ENCODE data around the gene DUS3L.

DUS3L gene

DNA sequence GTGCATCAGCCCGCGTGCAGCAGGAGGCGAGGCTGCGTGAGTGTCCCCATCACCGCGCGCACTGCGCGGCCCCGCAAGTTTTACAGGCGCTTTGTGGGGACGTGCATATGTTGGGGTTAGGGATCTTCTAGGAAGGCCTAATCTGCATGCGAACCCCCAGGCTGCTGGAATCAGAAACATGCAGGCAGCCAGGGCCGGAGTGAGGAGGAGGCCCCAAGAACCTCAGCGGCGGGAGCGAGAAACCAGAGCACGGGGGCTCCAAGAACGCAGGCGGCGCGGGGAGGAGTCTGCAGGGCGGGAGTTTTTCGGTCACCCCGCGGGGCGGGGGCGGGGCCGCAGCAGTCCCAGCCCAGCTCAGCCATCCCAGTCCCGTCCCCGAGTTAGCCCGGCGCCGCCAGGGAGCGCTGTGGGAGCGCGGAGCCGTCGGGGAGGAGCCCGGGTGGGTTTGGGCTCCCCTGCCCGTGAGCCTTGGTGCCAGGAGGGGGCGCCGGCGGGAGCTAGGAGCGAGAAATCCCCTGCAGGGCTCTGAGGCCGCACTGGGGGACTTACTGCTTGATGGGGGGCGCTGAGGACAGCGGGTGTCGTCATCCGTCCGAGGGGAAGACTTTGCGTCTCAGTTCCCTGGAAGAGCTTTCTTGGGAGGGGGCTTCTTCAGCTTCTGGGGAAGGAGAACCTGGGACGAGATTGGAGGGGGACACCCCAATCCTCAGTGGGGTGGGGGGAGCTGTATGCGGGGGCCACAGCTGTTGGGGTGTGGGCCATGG is 13.0 kb upstream of the DUS3L start:
- TF ChIP-seq, protein P1, sequence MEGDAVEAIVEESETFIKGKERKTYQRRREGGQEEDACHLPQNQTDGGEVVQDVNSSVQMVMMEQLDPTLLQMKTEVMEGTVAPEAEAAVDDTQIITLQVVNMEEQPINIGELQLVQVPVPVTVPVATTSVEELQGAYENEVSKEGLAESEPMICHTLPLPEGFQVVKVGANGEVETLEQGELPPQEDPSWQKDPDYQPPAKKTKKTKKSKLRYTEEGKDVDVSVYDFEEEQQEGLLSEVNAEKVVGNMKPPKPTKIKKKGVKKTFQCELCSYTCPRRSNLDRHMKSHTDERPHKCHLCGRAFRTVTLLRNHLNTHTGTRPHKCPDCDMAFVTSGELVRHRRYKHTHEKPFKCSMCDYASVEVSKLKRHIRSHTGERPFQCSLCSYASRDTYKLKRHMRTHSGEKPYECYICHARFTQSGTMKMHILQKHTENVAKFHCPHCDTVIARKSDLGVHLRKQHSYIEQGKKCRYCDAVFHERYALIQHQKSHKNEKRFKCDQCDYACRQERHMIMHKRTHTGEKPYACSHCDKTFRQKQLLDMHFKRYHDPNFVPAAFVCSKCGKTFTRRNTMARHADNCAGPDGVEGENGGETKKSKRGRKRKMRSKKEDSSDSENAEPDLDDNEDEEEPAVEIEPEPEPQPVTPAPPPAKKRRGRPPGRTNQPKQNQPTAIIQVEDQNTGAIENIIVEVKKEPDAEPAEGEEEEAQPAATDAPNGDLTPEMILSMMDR (IDR thresholded peaks at IDR 0.05; ENCODE audit: borderline replicate concordance, insufficient read depth, low read depth, low read length), result peak; percentile 98
- no peak overlapping the region for H3K4me3 ChIP-seq (ENCODE audit: low read depth, low read length)

DNA sequence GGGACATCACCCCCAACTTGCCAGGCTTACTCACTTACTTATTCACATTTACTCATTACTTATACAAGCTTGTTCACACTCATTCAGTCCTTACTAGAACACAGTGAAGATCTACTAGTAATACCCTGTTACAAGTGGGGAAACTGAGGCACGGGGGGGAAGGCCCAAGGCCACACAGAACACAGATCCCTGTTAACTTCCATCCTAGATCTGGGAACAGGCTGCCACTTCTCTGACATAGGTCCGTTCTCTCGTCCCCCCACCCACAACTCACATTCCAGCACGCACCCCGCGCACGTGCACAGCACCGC is 12.4 kb upstream of the DUS3L start:
- no peak overlapping the region for H3K4me3 ChIP-seq (ENCODE audit: low read depth, low read length)
- TF ChIP-seq, protein P1 (IDR thresholded peaks at IDR 0.05; ENCODE audit: borderline replicate concordance, insufficient read depth, low read depth, low read length), result no peak

DNA sequence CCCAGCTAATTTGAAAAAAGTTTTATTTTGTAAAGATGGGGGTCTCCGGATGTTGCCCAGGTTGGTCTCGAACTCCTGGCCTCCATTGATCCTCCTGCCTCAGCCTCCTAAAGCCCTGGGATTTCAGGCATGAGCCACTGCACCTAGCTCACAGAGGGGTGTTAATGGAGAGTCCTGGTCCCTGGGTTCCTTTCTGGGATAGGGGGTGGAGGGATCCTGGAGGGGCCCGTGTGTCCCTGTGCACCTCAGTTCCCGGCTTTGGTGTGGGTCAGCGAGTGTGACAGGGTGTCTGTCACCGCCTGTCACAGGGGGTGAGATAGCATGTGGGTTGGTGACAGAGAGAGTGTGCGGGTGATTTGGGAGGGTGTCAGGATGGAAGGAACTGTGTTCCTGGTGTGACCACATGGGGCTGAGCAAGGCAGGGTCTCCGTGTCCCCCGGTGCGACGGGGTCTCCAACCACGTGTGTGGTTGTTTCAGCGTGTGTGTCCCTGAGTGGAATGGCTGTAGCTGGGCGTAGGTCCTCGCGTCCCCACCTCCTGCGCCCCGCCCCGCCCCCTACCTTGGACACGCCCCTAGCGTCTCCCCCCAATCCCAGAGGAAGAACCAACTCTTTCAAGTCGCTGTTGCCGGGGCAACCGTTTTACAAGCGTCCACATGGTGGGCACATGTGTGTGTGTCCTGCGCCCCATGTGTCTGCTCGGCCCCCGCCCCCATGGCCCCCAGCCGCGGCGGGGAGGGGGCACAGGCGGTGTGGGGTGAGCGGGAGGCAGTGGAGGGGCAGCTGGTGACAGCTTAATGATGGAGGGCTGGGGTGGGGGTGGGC is 11.0 kb upstream of the DUS3L start:
- TF ChIP-seq, protein P1 (IDR thresholded peaks at IDR 0.05; ENCODE audit: borderline replicate concordance, insufficient read depth, low read depth, low read length), result no peak
- H3K4me3 ChIP-seq (ENCODE audit: low read depth, low read length), result no peak overlapping the region

DNA sequence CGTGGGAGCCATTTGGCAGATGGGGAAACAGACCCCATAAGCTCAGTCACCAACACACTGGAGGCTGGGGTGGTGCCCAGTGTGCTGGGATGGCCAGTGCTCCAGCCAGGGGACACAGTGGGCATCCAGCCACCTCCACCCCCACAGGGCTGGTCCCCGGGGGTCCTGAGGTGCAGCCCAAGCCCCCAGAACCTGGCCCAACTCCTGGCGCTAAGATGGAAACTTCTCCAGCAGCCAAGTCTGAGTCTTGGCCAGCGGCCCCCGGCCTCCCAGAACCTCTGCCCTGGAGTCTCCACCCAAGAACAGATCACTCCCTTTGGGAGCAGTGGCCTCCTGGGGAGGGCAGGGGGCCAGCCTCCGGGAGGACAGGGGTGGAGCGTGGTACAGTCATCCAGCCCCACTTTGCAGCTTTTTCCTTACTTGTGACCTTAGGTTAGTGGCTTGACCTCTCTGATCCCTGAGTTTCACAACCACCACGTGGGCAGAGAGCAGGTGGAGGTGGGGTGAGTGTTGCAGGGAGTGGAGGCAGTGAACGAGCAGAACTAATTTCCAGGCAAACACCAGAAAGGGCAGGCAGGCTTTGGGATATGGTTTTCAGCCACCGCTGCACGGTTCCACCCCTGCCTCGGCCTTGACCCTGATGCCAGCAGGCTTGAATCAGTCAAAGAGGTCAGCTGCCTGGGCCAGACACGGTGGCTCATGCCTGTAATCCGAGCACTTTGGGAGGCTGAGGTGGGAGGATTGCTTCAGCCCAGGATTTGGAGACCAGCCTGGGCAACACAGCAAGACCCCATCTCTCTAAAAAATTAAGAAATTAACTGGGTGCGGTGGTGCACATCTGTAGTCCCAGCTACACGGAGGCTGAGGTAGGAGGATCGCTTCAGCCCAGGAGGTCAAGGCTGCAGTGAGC is 9.7 kb upstream of the DUS3L start:
- no peak overlapping the region for H3K4me3 ChIP-seq (ENCODE audit: low read depth, low read length)
- TF ChIP-seq, protein P1 (IDR thresholded peaks at IDR 0.05; ENCODE audit: borderline replicate concordance, insufficient read depth, low read depth, low read length), result no peak

DNA sequence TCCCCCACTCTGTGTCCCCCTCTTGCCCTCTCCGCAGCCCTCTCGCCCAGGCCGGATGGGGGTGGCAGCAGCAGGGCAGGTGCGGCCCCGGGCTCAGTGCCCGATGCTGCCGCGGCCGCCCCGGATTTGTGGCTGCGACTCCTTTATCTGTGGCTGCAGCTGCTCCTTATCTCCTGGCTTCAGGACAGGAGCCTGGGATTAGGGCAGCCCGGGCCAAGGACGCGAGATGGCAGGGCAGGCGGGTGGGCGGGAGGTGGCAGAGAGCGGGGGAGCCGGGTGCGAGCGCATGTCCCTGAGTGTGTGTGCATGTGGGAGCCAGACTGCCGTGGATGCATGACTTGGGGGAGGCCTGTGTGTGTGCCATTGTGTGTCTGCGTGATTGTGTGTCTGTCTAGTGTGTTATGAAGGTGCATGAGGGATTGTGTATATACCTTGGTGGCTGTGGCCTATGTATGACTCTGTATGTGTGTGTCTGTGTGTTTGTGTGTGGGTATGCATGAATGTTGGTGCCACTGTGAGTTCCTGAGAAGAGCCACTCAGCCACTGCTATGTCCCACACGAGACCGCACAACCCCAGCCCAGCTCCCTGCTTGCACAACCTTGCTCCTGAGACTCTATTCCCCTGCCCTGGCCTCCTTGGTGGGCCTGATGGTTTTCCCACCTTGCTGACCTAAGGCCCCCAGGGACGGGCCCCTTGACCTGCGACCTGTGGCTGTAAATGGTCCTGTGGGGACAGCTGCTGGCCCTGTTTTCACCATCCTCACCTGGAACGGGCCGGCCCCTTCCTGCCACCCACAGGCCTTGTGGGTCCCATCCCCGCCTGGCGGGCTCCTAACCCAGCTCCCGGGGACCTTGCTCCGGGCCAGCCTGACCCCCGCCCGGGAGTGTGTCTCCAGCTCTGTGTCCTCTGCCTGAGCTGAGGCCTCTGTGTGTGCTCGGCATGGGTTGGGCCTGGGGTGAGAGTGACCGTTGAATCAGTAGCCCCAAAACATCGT is 8.6 kb upstream of the DUS3L start:
- H3K4me3 ChIP-seq (ENCODE audit: low read depth, low read length), result no peak overlapping the region
- TF ChIP-seq, protein P1 (IDR thresholded peaks at IDR 0.05; ENCODE audit: borderline replicate concordance, insufficient read depth, low read depth, low read length), result no peak

DNA sequence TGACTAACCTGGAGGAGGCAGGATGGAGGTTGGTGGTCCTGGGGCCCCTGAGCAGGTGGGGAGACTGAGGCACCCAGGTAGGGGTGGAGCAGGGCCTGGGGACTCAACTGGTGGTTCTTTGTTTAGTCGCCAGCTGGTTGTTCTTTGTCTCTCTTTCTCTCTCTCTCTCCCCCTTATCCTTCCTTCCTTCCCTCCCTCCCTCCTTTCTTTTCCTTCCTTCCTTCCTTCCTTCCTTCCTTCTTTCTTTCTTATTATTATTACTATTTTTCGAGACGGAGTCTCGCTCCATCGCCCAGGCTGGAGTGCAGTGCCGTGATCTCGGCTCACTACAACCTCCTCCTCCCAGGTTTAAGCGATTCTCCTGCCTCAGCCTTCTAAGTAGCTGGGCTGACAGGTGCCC is 7.3 kb upstream of the DUS3L start:
- TF ChIP-seq, protein P1 (IDR thresholded peaks at IDR 0.05; ENCODE audit: borderline replicate concordance, insufficient read depth, low read depth, low read length), result no peak
- no peak overlapping the region for H3K4me3 ChIP-seq (ENCODE audit: low read depth, low read length)
